Measurements from ENCODE around the gene RGS5.
"Not testable (repeated sequence)": the region's sequence is repeated elsewhere in the genome, so short reads cannot be mapped to it uniquely, and the experiment has no call there.

The RGS5 gene

DNA sequence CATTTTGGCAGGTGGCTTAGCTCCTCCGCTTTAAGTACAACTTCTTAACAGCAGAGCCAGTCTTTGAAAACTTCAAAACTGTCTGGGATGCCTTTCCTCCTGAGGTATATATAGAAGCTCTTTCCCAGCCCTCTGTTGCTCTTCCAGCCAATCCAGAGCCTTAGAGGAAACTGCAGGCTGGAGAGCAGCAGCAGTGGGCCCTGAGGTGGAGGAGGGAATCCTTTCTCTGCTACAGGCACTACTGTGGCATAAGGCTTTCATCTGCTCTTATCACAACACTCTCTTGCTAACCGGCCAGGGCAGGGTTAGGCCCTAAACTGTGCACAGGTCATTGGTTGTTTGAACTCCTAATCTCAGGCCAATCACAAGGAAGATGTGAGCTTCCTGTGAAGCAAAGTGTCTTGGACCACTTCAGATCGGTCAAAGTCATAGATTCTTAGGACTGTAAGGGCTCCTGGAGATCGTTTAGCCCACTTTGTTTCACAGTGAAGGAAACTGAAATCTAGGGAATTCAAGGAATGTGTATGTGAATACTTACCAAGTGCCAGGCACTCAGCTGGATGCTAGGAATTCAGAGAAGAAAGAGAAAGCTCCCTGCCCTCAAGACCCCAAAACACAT, at the start of gene RGS5:
TSS of gene RGS5 (minus strand) at position 84 of the 619 bp plus-strand sequence. CDS start at position 3, 81 bp downstream.
- no peak for DNase-seq

DNA sequence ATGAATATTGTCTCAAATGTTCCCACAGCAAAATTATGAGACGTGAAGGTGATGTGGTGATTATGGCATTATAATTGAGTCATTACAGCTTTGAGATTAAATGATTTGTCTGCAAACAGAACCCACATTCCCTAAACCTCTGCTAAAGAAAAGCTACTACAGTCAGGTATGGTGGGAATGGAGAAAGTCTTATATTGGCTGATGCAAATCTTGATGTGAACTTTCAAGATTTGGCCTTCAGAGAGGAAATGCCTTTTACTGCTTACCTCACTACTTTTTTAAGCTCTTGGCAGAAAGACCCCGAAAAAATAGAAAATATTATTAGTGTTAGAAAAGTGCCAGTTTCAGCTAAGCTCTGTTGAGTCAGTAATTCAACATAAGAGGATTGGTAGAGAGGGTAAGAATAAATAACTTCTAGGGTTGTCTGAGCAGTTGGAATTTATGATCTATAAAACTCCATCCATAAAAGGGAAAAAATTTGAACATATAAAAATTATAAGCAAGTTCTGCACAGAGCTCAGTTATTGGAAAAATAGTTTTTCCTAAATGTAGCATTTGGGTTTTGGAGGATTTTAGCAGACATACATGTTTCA, 47.8 kb upstream of the RGS5 start:
- DNase-seq = no peak

DNA sequence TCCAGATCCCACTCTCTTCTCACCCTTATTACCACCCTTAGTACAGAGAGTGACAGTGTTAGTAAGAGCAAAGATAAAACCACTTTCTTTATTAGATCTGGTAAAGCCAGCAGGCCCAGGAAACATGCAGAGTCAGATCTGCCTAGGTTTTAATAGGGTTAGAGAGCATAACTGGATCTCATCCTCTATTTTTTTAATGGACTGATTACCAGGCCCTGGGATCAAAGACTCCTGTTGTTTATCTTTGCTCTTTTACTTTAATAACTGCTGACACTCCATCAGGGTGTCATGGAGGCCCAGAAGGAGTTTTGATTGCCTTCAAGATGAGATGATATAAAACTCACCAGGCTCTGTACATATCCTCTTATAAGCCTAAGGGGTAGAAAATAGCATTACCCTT, 45.3 kb upstream of the RGS5 start:
- DNase-seq = no peak

- DNase-seq = not testable (repeated sequence)
Measured at GRCh38 chr1:163244648-163245047, 41.9 kb upstream of the RGS5 start.

- no peak for DNase-seq
Measured at GRCh38 chr1:163241746-163242145, 39.0 kb upstream of the RGS5 start.

DNA sequence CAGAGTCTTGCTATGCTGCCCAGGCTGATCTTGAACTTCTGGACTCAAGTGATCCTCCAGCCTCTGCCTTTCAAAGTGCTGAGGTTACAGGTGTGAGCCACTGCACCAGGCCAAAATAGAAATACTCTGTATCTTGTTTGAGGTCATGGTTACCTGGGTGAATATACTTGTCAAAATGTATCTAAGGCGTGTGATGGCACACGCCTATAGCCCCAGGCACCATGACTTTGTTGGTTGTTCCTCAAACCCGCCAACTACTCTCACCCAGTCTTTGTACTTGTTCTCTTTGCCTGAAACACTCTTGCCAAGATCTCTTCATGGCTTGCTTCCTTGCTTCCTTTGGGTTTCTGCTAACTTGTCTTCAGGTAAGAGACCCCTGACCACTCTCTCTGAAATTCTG, 38.0 kb upstream of the RGS5 start:
- DNase-seq = no peak

DNA sequence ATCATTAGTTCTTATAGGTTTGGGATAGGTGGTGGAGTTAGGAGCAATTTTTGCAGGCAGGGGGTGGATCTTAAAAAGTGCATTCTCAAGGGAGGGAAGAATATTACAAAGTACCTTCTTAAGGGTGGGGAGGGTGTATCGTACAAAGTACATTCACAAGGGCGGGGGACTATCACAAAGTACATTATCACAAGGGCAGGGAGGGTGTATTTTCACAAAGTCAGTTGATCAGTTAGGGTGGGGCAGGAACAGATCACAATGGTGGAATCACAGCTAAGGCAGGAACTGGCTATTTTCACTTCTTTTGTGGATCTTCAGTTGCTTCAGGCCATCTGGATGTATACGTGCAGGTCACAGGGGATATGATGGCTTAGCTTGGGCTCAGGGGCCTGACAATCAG, 30.9 kb upstream of the RGS5 start:
- not testable (repeated sequence) for DNase-seq

- no peak for DNase-seq
Measured at GRCh38 chr1:163231385-163231784, 28.7 kb upstream of the RGS5 start.

GRCh38 chr1:163230827-163231226, 28.1 kb upstream of the RGS5 start:
- no peak for DNase-seq

DNA sequence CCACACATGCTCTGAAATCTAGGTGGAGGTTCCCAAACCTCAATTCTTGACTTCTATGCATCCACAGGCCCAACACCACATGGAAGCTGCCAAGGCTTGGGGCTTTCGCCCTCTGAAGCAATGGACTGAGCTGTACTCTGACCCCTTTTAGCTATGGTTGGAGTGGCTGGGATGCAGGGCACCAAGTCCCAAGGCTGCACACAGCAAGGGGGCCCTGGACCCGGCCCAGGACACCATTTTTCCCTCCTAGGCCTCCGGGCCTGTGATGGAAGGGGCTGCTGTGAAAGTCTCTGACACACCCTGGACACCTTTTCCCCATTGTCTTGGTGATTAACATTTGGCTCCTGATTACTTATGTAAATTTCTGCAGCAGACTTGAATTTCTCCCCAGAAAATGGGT, 25.6 kb upstream of the RGS5 start:
- not testable (repeated sequence) for DNase-seq

GRCh38 chr1:163227126-163227525, 24.4 kb upstream of the RGS5 start:
- no peak for DNase-seq

- no peak for DNase-seq
Measured at GRCh38 chr1:163213626-163214025, 10.9 kb upstream of the RGS5 start.

DNA sequence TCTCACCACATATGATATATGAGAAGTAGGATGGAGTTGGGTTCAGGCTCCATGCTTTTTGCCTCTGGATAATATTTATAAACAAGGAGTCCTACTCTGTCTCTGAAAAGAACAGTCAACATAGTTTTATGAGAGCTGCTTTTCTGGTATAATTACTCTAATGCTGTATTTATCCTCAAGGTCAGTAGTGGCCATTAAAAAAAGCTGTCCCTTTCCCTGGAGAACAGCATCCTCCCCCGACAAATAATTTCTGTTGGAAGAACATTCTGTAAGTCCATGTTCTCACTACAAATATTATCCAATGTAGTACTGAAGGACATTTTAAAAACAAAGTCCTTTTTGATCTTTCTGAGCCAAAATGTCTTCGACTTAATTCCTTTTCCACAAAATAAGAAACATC, 9.0 kb upstream of the RGS5 start:
- DNase-seq = no peak

DNA sequence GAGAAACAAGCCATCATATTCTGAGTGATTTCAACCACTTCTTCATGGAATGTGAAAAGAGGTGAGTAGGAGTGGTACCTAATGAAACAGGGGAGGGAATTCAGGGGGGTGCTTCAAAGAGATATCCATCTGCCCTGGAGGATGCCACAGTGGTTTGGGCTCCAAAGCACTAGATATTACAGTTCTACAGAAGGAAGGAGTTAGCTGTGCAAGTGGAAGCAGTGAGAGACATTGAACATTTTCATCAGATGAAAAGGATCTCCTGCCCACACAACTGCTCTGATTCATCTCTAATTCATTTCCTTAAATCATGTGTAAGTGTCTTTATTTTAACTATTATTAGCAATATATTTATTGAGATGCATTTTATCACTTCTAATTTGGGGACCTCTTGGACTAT, 2.8 kb upstream of the RGS5 start:
- DNase-seq = no peak

DNA sequence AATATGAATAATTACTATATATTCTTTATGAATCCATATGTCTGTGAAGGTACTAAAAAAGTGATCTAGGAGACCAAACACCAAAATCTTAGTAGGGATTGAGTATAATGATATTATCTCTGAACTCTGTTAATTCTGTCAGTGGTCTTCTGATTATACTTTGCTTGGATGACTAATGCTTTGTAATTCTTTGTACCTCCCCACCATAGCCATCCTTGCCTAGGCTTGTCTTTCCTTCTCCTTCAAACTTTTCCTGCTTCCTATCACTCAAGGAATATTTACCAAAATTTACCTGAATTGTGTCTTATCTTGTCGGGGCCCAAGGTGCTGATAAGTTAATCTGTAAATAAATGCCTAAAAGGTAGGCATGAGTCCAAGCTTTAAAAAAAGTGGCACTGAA, 845 bp upstream of the RGS5 start:
- no peak for DNase-seq

- DNase-seq = no peak
Measured at GRCh38 chr1:163201906-163202305, 810 bp downstream of the RGS5 start.

DNA sequence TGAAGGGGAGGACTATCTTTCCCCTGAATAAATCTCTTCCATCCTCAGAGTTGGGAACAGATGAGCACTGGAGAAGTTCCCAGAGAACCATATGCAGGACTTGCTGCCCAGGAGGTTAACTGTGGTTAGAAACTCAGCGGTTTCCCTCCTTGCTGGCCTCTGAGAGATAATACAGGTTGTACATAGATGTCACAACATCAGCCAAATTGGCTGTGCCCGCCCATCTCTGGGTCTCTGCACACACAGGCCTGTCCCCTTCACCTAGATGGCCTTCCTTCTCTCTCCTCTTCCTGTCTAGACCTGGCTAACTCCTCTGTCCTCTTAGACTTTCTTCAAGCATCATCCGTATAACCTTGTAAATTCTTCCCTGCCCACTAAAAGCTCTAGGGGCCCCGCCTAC, 5.7 kb downstream of the RGS5 start:
- DNase-seq = no peak

DNA sequence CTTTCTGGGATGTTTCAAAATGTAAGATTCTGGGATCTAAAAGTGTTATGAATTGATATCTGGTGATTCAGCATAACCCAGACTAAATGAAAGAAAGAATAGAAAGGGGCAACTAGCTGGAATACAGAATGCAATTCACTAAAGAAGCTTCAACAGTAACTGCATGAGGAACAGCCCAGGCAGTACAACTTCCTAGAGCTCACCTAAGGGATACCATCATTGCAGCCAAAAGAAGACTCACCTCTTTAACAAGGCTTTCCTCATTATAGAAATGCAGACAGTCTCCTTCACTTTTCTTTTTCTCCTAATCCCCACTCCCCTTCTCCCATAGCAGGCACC, 6.3 kb downstream of the RGS5 start:
- DNase-seq = no peak

DNA sequence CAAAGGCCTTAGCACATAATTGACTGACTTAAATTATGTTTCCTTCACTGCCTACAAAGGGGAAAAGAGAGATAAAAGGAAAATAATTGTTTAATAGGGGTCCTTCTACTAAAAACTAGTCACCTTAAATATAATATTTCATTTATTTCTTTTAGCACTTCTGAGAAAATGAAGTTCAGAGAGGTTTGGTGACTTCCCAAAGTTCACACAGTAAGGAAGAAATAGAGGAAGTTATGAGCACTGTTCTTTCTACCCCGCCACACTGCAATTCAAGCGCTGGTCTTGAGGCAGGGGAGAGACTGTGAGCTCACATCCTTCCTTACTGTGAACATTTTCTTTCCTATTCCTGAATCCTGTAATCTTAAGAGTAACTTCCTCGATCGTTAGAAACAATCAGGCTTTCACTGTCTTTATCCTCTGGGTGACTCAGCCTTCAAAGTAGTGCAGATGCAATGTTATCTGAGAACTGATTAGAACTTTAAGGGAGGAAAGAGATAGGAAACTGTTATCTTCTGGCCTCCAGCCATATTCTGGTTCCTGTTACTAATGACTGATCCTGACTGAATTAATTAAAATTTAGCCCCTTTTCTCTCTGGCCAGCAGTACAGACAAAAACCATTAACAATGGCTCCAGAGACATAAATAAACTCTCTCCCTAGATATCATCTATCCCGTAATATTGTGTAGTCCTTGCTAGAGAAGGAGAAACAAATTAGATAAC, 6.8 kb downstream of the RGS5 start:
- no peak for DNase-seq

DNA sequence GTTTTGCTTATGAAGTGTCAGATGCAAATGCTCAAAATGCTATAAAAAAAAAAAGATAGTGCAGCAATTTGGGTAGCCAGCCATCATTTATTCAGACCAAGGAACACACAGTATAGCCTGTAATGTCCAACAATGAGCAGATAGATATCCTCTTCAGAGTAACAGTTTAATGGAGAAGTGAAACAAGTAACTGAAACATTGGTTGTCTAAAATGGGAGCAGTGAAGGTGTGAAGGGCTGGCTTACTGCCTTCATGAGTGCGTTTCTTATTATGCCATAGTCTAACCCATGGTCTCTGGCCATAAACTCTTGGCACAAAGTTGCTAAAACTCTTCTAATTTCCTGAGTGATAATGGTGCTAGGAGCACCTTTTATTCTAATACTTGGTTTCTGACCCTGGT, 11.4 kb downstream of the RGS5 start:
- no peak for DNase-seq

DNA sequence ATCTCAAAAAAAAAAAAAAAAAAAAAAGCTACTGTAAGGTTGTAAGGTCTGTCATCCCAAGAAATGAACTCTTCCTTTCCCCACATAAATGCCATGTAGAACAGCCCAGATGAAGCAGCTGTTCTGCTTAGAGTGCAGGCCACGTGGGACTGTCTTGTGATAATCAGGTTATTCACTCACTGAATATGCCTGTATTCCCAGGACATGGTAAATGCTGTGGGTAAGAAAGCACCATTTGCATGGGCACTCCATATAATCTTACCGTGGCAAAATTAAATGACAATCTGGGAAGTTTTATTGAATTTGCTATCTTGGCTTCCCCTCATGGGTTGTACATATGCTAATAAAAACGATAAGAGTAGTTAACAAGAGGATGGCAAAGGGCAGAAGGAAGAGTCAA, 13.8 kb downstream of the RGS5 start:
- DNase-seq = no peak

DNA sequence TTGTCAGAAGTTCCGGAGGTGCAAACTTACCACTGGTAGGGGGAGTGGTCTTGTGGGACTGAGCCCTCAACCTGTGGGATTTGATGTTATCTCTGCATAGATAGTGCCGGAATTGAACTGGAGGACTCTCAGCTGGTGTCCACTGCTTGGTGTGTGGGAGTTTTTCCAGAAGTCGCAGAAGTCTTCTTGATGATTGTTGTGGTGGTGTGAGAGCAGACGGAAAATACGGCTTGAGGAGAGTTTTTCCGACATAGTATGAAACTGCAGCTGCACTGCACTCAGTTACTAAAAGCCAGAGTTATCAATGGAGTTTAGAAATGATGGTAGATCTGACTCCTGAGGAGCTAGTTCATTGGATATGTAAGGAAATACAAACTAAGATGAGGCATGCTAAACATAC, 14.9 kb downstream of the RGS5 start:
- no peak for DNase-seq

DNA sequence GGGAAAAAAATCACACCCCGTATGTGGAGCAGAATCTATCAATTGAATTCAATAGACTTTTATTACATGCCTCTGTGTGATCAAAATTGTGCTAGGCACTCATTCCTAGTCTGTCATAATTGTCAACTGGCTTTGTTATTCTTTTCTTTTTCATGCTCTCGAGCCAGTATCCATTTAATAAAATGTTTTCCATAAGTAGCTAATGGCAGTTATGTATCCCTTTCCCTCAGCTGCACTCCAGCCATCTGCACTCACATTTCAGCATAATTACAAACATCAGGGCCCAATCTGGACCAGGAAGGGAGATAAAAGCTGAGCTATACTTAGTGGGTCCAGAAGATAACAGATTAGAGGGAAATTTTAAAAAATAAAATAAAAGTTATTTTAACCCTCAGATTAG, 15.9 kb downstream of the RGS5 start:
- no peak for DNase-seq

- no peak for DNase-seq
Measured at GRCh38 chr1:163182330-163182949, 20.3 kb downstream of the RGS5 start.
